ENCODE measurements around the gene DPYSL4. TPM values are rescaled to one million over a fixed set of nuclear protein-coding genes. Genes with fewer than 3 reads are reported as not detected.

Gene DPYSL4
- total and polyA plus RNA-seq, 2 of the 13 experiments (the other 11 are each of a cell fraction or from before 2014, with no cell fraction given): 0.84 to 1.2 TPM

- ChIA-PET POLR2A (no interaction called here), CTCF (ENCODE audit: low intra/inter-chr PET ratio, low total read pairs) (no interaction called here)
- no peaks in the 10 kb centered on the region for H3K36me3 ChIP-seq (replicated peaks in 1 of 2; ENCODE audit: control insufficient read depth in 1 of 2, insufficient read depth in 2 of 2, low read length in 2 of 2)
- no peak for FAIRE-seq
- no peaks in the 10 kb centered on the region for H4K20me1 ChIP-seq (ENCODE audit: insufficient read depth, low read length)
- intact Hi-C loops (cut with micrococcal nuclease; ENCODE audit: unreplicated experiment): no loop called here
- H2AFZ ChIP-seq (ENCODE audit: low read length): no peak overlapping the region
- no peak for DNase-seq (ENCODE audit: low spot score)
- no peak overlapping the region for H3K4me2 ChIP-seq (ENCODE audit: low read depth, low read length)
- WGBS (ENCODE audit: low lambda C conversion rate): 95% methylated on average over 4 of the region's 18 CpGs
- H3K4me1 ChIP-seq (ENCODE audit: insufficient read depth, low read length): no peaks in the 10 kb centered on the region
- no peak overlapping the region for H3K9ac ChIP-seq (ENCODE audit: insufficient read depth, low read depth, low read length)
- no peak for TF ChIP-seq SIN3A (IDR thresholded peaks at IDR 0.05; ENCODE audit: borderline replicate concordance, low read depth, low read length)
- no peak for TF ChIP-seq MTERF4 (CRISPR knock-in tag; IDR thresholded peaks at IDR 0.05)
- TF ChIP-seq REL (CRISPR knock-in tag; conservative IDR thresholded peaks at IDR 0.05): no peak
- TF ChIP-seq ZBTB43 (CRISPR knock-in tag; conservative IDR thresholded peaks at IDR 0.05): no peak
- no peak for TF ChIP-seq JUNB (CRISPR knock-in tag; IDR thresholded peaks at IDR 0.05; ENCODE audit: borderline replicate concordance)
- TF ChIP-seq CAMTA2 (CRISPR knock-in tag; IDR thresholded peaks at IDR 0.05; ENCODE audit: borderline replicate concordance): no peak
- no peak for TF ChIP-seq ZNF326 (CRISPR knock-in tag; IDR thresholded peaks at IDR 0.05; ENCODE audit: borderline replicate concordance)
- TF ChIP-seq TAF1 (CRISPR knock-in tag; IDR thresholded peaks at IDR 0.05): no peak
- no peak for TF ChIP-seq RFXAP (CRISPR knock-in tag; IDR thresholded peaks at IDR 0.05; ENCODE audit: borderline replicate concordance)
- no peak for TF ChIP-seq HNF1B (CRISPR knock-in tag; IDR thresholded peaks at IDR 0.05)
- TF ChIP-seq ZNF547 (CRISPR knock-in tag; IDR thresholded peaks at IDR 0.05): no peak
- H3K79me2 ChIP-seq (ENCODE audit: insufficient read depth, low read length): no peaks in the 10 kb centered on the region
- H3K4me3 ChIP-seq (replicated peaks in 1 of 3; ENCODE audit: insufficient read depth in 1 of 3, low read depth in 2 of 3, low read length in 3 of 3): no peak overlapping the region
- ATAC-seq: no peak
- BruUV-seq (replicated peaks): no TSS peak
- H3K27ac ChIP-seq (ENCODE audit: extremely low read length, insufficient read depth, low read length): no peak overlapping the region
- no peaks in the 10 kb centered on the region for H3K27me3 ChIP-seq (ENCODE audit: control insufficient read depth in 1 of 2, insufficient read depth in 2 of 2, low read length in 2 of 2)
- in situ Hi-C loops (cut with HindIII; ENCODE audit: extremely low pct_ligation_motif_present, low pct_unique_long_range_greater_than_20kb): no loop called here
- H3K9me3 ChIP-seq (ENCODE audit: low read length): no peaks in the 10 kb centered on the region
Observed at GRCh38 chr10:132233501-132234085, 46.8 kb downstream of the DPYSL4 start.
